ENCODE data around the gene BNIP3. TPM values are rescaled to one million over a fixed set of nuclear protein-coding genes. Genes with fewer than 3 reads are reported as not detected.

BNIP3 gene
- total RNA-seq, 2 experiments from 2014 or later, result 61.5 to 62.9 TPM

DNA sequence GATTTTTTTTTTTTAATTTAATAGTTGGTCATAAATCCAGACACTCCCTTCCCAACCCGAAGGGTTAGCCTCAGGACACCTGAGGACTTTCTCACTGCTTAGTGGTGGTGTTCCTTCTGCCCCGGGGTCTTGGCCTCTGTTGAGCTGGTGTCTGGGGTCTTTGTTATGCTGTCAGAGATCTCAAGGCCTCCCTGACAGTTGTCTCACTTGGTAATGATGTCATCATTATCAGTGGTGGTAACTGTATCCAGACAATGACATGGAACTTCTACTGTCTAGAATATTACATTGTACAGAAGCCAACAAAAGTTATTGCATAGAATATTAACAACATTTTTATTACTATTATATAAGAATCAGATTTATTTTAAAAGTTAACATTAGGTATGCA lies 48.0 kb downstream of the BNIP3 start:
- CTCF ChIA-PET, result no interaction called here

DNA sequence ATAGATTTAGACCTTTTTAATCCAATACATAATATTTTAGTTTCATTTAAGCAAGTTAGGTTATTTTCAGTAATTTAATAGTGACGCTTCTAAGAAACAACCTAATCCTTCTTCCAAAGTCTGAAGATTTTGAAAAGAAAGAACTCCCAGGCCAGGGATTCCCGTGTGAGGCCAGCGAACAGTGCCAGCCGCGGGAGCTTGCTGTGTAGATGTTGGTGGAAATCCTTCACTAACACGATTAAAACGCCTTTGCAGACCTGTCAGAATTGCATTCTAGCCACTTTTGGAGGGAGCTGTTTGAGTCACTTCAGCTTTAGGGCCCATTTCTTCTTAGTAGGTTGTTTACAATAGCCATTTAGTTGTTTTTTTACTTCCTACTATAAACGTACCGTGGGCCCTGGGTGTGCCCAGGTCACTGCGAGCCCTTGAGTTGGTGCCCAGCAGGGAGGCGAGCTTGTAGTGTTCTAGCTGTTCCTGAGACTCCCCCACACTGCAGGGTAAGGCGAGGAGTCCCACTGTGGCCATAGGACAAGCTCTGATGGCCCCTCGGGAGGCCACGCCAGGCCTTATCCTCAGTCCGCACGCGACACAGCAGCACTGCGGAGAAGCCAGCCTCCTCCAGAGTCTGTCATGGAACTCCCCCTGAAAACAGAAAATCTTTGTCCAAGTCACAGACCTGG lies 48.6 kb downstream of the BNIP3 start:
- no peak for ATAC-seq
- Mint-ChIP-seq H3K4me1 (ENCODE audit: low read depth) (peaks cover 53% of the 10 kb centered on the region), H3K27ac (no peak overlapping the region), H3K9me3 (ENCODE audit: insufficient read depth) (no peaks in the 10 kb centered on the region), H3K36me3 (ENCODE audit: low read depth) (peaks cover 20% of the 10 kb centered on the region), H3K4me3 (no peak overlapping the region), H3K27me3 (ENCODE audit: low read depth) (no peaks in the 10 kb centered on the region)
- DNase-seq, result no peak
- ChIA-PET CTCF (interaction anchor here (2.0 kb wide), 1 partner anchor 48 kb away, joined by 6 read pairs; no protein-coding TSS in a partner anchor), POLR2A (no interaction called here)

More for the DNA sequence above, 48.0 kb downstream of the BNIP3 start:
- peaks cover 48% of the 10 kb centered on the region for H3K4me1 Mint-ChIP-seq (ENCODE audit: low read depth)
- POLR2A ChIA-PET, result no interaction called here
- H3K9me3 Mint-ChIP-seq (ENCODE audit: insufficient read depth), result no peaks in the 10 kb centered on the region
- H3K4me3 Mint-ChIP-seq, result no peak overlapping the region
- ATAC-seq, result no peak
- H3K27ac Mint-ChIP-seq, result no peak overlapping the region
- peaks cover 24% of the 10 kb centered on the region for H3K36me3 Mint-ChIP-seq (ENCODE audit: low read depth)
- H3K27me3 Mint-ChIP-seq (ENCODE audit: low read depth), result no peaks in the 10 kb centered on the region
- DNase-seq, result no peak

DNA sequence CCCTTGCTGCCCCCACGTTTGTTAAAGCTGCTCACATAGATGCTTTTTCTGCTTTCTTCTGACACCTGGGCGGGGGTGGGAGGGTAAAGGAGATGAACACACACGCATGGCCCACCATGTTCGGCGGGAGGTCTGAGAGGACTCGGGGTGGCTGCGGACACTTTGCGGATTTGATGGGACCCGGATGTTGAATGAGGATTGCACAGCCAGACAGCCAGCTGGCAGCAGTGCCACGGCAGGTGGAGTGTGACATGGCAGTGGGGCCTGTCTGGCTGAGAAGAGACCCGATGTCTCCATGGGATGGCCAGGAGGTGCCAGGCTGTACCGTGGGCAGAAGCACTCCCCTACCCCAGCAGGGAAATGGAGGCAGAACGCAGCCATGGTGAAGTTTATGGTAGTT lies 49.7 kb downstream of the BNIP3 start:
- Mint-ChIP-seq H3K4me3 (no peak overlapping the region), H3K27me3 (ENCODE audit: low read depth) (no peaks in the 10 kb centered on the region), H3K36me3 (ENCODE audit: low read depth) (peaks cover 16% of the 10 kb centered on the region), H3K4me1 (ENCODE audit: low read depth) (peaks cover 64% of the 10 kb centered on the region), H3K9me3 (ENCODE audit: insufficient read depth) (no peaks in the 10 kb centered on the region), H3K27ac (no peak overlapping the region)
- DNase-seq (no peak), ATAC-seq (no peak)
- POLR2A ChIA-PET, result no interaction called here
- CTCF ChIA-PET, result interaction anchor here (2.0 kb wide), 1 partner anchor 46 kb away, joined by 6 read pairs; no protein-coding TSS in a partner anchor

DNA sequence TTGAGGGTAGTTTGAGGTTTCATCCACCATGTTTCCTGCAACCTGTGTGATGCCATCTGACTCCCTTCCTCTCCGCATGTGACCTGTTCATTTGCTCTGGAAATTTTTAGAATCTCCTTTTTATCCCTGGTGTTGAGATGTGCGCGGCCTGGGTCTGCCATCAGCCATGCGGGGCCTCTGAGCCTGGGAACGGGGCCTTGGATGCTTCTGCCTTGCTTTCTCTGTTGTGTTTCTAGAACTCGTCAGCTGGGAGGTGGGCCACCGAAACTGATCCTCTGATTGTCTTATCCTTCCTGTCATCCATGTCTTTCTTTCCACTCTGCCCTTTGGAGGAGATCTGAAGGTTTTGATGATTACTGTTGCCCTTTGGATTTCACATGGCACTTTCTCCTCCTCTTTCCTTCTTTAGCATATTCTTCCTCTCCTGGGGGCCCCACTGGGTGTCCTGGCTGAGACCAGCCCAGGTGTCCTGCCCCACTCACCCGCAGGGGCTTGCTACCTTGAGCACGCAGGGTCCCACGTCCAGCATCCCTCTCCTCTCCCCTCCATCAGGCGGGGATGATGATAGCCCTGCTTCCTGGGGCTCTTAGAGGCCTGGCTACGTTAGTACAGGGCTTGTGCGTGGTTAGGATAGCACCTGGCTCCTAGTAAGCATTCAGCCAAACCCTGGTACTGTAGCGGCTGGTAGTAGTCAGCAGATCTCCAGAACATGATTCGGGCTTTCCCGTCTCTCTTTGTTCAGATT lies 51.0 kb downstream of the BNIP3 start:
- H3K9me3 Mint-ChIP-seq (ENCODE audit: insufficient read depth), result peaks cover under 1% of the 10 kb centered on the region
- H3K4me3 Mint-ChIP-seq, result no peak overlapping the region
- H3K36me3 Mint-ChIP-seq (ENCODE audit: low read depth), result peaks cover 24% of the 10 kb centered on the region
- ChIA-PET CTCF (no interaction called here), POLR2A (no interaction called here)
- no peaks in the 10 kb centered on the region for H3K27me3 Mint-ChIP-seq (ENCODE audit: low read depth)
- DNase-seq (no peak), ATAC-seq (no peak)
- H3K4me1 Mint-ChIP-seq (ENCODE audit: low read depth), result peaks cover 70% of the 10 kb centered on the region
- no peak overlapping the region for H3K27ac Mint-ChIP-seq

DNA sequence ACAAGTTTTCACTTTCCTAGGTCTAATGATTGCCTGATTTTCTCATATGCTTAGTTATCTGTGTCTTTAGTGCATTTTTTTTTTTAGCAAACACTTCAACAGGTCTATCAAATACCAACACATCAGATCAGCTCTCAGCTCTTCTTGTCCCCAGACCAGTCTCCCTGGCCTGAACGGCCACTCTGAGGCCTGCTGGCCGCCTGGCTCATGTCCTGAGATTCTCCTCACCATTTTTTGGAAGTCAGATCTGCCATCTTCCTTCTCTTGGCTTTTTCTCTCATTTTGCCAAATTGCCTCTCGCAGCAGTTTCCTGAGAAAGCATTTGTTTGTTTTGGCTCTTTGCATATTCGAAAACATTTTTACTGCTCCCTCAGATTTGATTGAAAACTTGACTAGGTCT lies 51.6 kb downstream of the BNIP3 start:
- ATAC-seq (no peak), DNase-seq (no peak)
- Mint-ChIP-seq H3K27me3 (ENCODE audit: low read depth) (no peaks in the 10 kb centered on the region), H3K9me3 (ENCODE audit: insufficient read depth) (peaks cover 6% of the 10 kb centered on the region), H3K4me3 (no peak overlapping the region), H3K4me1 (ENCODE audit: low read depth) (peaks cover 68% of the 10 kb centered on the region), H3K27ac (no peak overlapping the region), H3K36me3 (ENCODE audit: low read depth) (peaks cover 29% of the 10 kb centered on the region)
- ChIA-PET CTCF (no interaction called here), POLR2A (no interaction called here)

DNA sequence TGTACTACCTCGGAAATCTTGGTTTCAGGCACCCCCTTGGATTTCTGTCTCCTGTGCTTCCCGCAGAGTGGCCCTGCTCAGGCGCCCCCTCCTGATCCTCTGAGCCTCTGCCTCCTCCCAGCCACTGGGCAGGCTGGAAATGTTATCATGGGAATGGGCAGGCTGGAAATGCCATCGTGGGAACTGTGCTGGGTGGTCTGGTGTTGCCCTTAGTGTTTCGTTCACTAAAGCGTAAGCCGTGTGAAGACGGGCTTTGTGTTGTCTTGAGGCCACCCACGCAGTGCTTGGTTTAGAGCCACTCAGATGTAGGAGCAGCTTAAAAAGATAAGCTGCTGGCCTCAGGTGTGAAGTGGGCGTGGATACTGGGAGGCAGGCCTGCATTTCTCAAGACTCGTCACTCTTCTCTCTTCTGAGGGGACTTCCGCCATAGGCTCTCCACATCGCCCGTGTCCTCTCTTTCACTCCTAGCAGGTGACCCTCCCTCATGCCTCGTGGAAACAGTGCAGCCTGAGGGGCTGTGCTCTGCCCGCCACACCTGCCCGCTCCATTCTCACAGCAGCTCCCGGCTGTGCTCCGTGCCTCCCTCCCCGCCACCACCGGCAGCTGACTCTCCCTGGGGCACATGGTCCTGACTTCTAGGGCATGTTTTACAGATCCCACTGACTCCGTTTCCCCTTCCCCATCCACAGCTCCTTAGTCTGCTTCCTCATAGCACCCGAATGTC lies 52.4 kb downstream of the BNIP3 start:
- ATAC-seq (no peak), DNase-seq (no peak)
- Mint-ChIP-seq H3K4me3 (no peak overlapping the region), H3K27me3 (ENCODE audit: low read depth) (no peaks in the 10 kb centered on the region), H3K27ac (no peak overlapping the region), H3K9me3 (ENCODE audit: insufficient read depth) (peaks cover 10% of the 10 kb centered on the region), H3K36me3 (ENCODE audit: low read depth) (peaks cover 34% of the 10 kb centered on the region), H3K4me1 (ENCODE audit: low read depth) (peaks cover 66% of the 10 kb centered on the region)
- CTCF ChIA-PET, result interaction anchor here (1.1 kb wide), 1 partner anchor 93 kb away, joined by 3 read pairs; no protein-coding TSS in a partner anchor
- POLR2A ChIA-PET, result no interaction called here

DNA sequence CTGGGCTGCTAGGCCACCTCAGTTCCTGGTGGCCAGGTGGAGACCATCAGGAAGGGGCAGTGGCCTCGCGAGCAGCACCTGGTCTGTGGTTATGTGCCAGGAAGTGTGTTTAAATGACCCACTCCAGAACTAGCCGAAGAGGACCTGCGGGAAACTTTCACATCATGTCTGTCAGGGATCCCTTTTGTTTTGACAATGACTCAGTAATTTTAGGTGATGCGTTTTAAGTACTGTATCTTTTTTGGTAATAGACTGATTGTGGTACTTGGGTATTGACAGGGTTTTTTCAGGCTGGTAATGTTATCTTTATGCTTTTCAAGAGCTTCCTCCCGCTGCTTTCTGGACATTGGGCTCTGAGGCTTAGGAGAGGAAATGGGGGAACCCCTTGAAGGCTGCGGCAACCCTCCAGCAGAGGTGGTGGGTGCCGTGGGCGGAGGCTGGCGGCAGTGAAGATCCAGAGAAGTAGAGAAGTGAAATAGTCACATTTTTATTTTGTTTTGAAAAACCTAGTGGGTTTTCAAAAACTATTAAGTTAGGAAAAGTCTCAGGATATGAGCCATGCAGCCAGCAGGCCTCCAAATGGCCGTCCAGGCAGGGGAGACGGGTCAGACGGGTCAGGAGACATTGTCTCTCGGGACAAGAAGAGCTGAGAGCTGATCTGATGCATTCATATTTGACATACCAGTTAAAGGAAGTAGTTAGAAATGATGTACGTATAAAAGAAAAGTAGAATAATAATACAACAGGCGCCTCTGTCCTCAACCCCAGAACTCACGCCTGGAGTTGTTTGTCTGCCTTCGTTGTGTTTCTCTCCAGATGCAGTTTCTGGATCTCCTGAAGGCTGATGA lies 53.3 kb downstream of the BNIP3 start:
- H3K9me3 Mint-ChIP-seq (ENCODE audit: insufficient read depth), result peaks cover 10% of the 10 kb centered on the region
- H3K27ac Mint-ChIP-seq, result peak overlapping the region; percentile 72
- H3K27me3 Mint-ChIP-seq (ENCODE audit: low read depth), result no peaks in the 10 kb centered on the region
- peaks cover 34% of the 10 kb centered on the region for H3K36me3 Mint-ChIP-seq (ENCODE audit: low read depth)
- H3K4me3 Mint-ChIP-seq, result peak overlapping the region; percentile 38
- H3K4me1 Mint-ChIP-seq (ENCODE audit: low read depth), result peaks cover 63% of the 10 kb centered on the region
- POLR2A ChIA-PET, result interaction anchor here (0.9 to 1.0 kb wide), 2 partner anchors 17 to 20 kb away, joined by 3 to 4 read pairs; no protein-coding TSS in a partner anchor
- DNase-seq (peak; percentile 55), ATAC-seq (peak; percentile 81)
- CTCF ChIA-PET, result interaction anchor here (1.1 to 1.4 kb wide), 2 partner anchors 14 to 94 kb away, joined by 3 to 4 read pairs; no protein-coding TSS in a partner anchor

DNA sequence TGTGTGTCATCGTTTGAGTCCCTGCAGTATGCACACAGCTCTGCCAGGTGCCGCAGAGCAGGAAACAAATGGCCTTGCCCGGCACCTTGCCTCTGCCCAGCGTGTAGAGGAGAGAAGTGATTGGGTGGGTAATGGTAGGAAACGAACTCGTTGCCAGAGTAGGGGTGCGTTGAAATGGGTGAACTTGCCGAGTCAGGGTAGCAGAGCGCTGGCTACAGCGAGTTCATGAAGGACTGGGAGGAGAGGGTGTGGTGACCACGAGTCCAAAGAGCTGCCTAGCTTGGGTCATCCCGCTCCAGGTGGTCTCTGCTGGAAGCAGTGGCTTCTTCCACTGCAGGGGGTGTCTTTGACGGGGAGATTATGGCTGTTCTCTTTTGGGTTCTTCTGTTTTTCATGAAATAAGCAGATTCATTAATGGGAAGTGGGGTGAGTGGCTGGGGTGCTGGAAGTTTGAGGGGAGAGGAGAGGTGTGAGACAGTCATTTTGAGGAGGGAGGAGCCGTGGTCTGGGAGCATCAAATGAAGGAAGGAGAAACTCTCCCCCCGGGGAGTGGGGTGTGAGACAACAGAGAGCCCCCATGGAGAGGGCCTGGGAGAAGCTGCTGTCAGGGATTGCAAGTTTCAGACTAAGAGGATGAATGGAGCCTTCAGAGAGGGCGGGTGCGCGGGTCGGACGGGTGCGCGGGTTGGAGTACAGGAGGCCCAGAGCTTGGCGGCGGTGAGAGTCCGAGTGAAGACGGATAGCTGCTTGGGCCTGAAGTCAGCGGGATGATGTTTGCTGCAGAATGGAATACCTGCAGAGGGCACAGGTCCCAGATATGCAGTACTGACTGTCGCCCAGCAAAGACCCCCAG lies 54.8 kb downstream of the BNIP3 start:
- Mint-ChIP-seq H3K4me3 (no peak overlapping the region), H3K27ac (no peak overlapping the region), H3K36me3 (ENCODE audit: low read depth) (peaks cover 39% of the 10 kb centered on the region), H3K9me3 (ENCODE audit: insufficient read depth) (peaks cover 10% of the 10 kb centered on the region), H3K27me3 (ENCODE audit: low read depth) (no peaks in the 10 kb centered on the region), H3K4me1 (ENCODE audit: low read depth) (peaks cover 60% of the 10 kb centered on the region)
- DNase-seq (no peak), ATAC-seq (no peak)
- POLR2A ChIA-PET, result no interaction called here
- CTCF ChIA-PET, result interaction anchor here (1.4 kb wide), 1 partner anchor 16 kb away, joined by 4 read pairs; no protein-coding TSS in a partner anchor

DNA sequence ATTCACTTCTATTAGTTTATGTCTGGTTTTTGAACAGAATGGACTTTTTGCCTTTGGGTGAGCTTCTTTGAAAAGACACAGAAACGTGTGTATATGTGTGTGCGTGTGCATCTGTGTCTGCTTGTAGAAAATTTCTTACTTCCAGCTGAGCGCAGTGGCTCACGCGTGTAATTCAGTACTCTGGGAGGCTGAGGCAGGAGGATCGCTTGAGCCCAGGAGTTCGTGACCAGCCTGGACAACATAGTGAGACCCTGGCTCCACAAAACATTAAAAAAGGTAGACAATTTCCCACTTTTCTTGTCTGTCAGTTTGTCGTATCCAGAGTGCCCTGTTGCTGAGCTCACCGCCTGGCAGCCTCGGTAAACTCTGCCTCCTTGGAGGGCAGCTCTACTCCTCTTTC lies 55.5 kb downstream of the BNIP3 start:
- Mint-ChIP-seq H3K9me3 (ENCODE audit: insufficient read depth) (peaks cover 10% of the 10 kb centered on the region), H3K27ac (no peak overlapping the region), H3K4me3 (no peak overlapping the region), H3K4me1 (ENCODE audit: low read depth) (peaks cover 54% of the 10 kb centered on the region), H3K27me3 (ENCODE audit: low read depth) (no peaks in the 10 kb centered on the region), H3K36me3 (ENCODE audit: low read depth) (peaks cover 39% of the 10 kb centered on the region)
- ChIA-PET POLR2A (no interaction called here), CTCF (no interaction called here)
- DNase-seq, result no peak
- ATAC-seq, result no peak

DNA sequence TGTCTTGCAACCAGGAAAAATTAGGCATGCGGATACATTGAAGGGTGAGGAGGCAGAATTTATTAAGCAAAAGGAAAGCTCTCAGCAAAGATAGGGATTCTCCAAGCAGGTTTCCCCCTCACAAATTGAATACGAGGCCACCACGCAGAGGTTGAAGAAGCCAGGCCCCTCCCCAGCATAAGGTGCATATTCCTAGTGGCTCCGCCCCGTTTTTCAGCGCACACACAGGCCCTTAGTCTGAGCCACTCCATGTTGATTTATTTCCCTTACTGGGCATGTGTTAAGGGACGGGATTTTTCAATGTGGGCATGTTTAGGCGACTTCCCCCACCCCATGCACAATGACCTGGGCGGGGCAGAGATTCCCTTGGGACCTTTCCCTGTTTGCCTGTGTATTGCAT lies 56.0 kb downstream of the BNIP3 start:
- DNase-seq, result no peak
- Mint-ChIP-seq H3K27me3 (ENCODE audit: low read depth) (no peaks in the 10 kb centered on the region), H3K9me3 (ENCODE audit: insufficient read depth) (peaks cover 10% of the 10 kb centered on the region), H3K4me3 (no peak overlapping the region), H3K4me1 (ENCODE audit: low read depth) (peaks cover 48% of the 10 kb centered on the region), H3K36me3 (ENCODE audit: low read depth) (peaks cover 41% of the 10 kb centered on the region), H3K27ac (no peak overlapping the region)
- ChIA-PET CTCF (no interaction called here), POLR2A (no interaction called here)
- ATAC-seq, result no peak
